ENCODE measurements around the gene SOCS7.

DNA sequence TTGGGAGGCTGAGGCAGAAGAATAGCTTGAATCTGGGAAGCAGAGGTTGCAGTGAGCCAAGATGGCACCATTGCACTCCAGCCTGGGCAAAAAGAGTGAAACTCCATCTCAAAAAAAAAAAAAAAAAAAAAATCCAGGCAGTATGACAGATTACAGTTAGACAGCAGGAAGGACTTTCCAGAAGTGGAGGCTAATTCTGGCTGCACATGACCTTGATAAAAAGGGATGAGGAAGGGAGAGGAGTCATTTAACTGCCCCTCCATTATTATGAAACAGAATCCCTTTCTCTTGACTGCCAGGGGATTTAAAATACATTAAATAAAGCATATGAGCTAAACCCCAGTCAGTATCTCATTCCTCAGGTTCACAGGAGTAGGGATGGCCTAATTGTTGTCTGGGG lies 74.8 kb downstream of the SOCS7 start:
- TF ChIP-seq, protein P1, sequence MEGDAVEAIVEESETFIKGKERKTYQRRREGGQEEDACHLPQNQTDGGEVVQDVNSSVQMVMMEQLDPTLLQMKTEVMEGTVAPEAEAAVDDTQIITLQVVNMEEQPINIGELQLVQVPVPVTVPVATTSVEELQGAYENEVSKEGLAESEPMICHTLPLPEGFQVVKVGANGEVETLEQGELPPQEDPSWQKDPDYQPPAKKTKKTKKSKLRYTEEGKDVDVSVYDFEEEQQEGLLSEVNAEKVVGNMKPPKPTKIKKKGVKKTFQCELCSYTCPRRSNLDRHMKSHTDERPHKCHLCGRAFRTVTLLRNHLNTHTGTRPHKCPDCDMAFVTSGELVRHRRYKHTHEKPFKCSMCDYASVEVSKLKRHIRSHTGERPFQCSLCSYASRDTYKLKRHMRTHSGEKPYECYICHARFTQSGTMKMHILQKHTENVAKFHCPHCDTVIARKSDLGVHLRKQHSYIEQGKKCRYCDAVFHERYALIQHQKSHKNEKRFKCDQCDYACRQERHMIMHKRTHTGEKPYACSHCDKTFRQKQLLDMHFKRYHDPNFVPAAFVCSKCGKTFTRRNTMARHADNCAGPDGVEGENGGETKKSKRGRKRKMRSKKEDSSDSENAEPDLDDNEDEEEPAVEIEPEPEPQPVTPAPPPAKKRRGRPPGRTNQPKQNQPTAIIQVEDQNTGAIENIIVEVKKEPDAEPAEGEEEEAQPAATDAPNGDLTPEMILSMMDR (IDR thresholded peaks at IDR 0.05), result no peak
- TF ChIP-seq ZFX (IDR thresholded peaks at IDR 0.05; ENCODE audit: borderline replicate concordance), result no peak
